ENCODE results near the gene EHD4.

The EHD4 gene

DNA sequence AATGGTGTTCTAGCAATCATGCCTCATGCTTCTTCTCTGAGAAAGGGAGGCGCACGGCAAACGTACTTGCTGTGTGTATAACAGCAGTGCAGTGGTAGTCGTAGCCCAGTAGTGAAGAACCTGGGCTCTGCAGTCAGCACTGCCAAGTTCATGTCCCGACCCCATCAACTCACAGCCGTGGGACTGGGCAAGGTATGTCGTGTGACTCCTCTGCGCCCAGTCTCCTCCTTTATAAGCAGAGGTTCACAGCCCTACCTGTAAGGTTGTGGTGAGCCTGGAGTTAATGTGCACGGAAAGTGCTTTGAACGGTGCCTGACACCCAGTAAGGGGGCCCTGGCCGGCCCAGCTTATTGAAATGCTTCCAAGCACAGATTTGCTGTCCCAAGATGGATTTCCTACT, 26.6 kb downstream of the EHD4 start:
- H2BK5ac ChIP-seq (ENCODE audit: low read length): no peak overlapping the region
- H4K91ac ChIP-seq (ENCODE audit: low read depth, low read length, poor library complexity): no peak overlapping the region
- no CpG with 5 or more reads among the region's 11 CpGs for WGBS, 2 donors (ENCODE audit: extremely low coverage in 2 of 2, insufficient read length in 2 of 2, insufficient replicate concordance in 1 of 2)
- H2AK5ac ChIP-seq (ENCODE audit: low read depth, low read length): no peak overlapping the region
- no peak overlapping the region for H2BK12ac ChIP-seq (ENCODE audit: low read length)
- H2BK15ac ChIP-seq (ENCODE audit: low read length): no peak overlapping the region
- no peak overlapping the region for H4K8ac ChIP-seq (ENCODE audit: low read depth, low read length)
- H2AFZ ChIP-seq (ENCODE audit: low read length): no peak overlapping the region
- DNase-seq (ENCODE audit: low spot score): no peak
- H3K27ac ChIP-seq (replicated peaks; ENCODE audit: low read length): no peak overlapping the region
- H3K18ac ChIP-seq (ENCODE audit: low read length): peak overlapping the region; percentile 11
- H3K9me3 ChIP-seq (replicated peaks in 1 of 2; ENCODE audit: control insufficient read depth in 2 of 2, insufficient read depth in 1 of 2, low read depth in 1 of 2, low read length in 2 of 2): no peaks in the 10 kb centered on the region
- H3K27me3 ChIP-seq (ENCODE audit: control insufficient read depth in 3 of 3, insufficient read depth in 3 of 3, low read depth in 1 of 3, low read length in 3 of 3): no peaks in the 10 kb centered on the region
- H3K4ac ChIP-seq (ENCODE audit: low read length): no peak overlapping the region
- H3K9ac ChIP-seq (ENCODE audit: low read depth, low read length, poor library complexity): no peak overlapping the region
- no peaks in the 10 kb centered on the region for H3K36me3 ChIP-seq (replicated peaks in 1 of 2; ENCODE audit: control insufficient read depth in 2 of 2, insufficient read depth in 2 of 2, low read length in 2 of 2)
- no peaks in the 10 kb centered on the region for H3K79me1 ChIP-seq (ENCODE audit: low read depth, low read length)
- H3K4me3 ChIP-seq (ENCODE audit: low read length in 2 of 2): no peak overlapping the region
- H3K4me2 ChIP-seq (ENCODE audit: insufficient read depth, low read length, poor library complexity, severe bottlenecking): no peak overlapping the region
- H2BK120ac ChIP-seq (ENCODE audit: low read depth, low read length): no peak overlapping the region
- H3K14ac ChIP-seq (ENCODE audit: low read length): no peak overlapping the region
- no peak overlapping the region for H3K23ac ChIP-seq (ENCODE audit: low read depth, low read length, poor library complexity)
- H3K4me1 ChIP-seq (ENCODE audit: control insufficient read depth in 2 of 2, insufficient read depth in 1 of 2, low read depth in 1 of 2, low read length in 2 of 2): peaks cover 17 to 49% of the 10 kb centered on the region in 2 donors

DNA sequence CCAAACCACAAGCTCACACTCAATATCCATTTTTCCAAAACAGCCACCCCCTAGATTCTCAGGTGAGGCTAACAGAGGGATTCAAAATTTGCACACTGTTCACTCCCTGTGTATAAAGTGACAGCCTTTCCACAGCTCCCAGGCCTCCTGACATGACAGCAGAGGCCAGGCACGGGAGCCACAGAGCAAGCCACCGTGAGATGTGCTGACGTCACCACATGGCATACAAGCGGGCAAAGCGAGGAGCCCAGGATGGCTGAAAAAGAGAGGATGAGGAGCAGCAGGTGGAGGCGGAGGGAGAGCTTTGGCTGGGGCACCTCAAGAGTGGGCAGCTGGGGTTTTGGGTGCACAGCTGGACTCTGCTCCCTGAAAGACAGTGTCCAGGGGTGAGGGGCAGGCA, 27.1 kb downstream of the EHD4 start:
- H4K91ac ChIP-seq (ENCODE audit: low read depth, low read length, poor library complexity): no peak overlapping the region
- H3K18ac ChIP-seq (ENCODE audit: low read length): no peak overlapping the region
- H2AK5ac ChIP-seq (ENCODE audit: low read depth, low read length): no peak overlapping the region
- H2BK15ac ChIP-seq (ENCODE audit: low read length): no peak overlapping the region
- H3K79me1 ChIP-seq (ENCODE audit: low read depth, low read length): no peaks in the 10 kb centered on the region
- H4K8ac ChIP-seq (ENCODE audit: low read depth, low read length): no peak overlapping the region
- no peak overlapping the region for H3K9ac ChIP-seq (ENCODE audit: low read depth, low read length, poor library complexity)
- no CpG with 5 or more reads among the region's 6 CpGs for WGBS, 2 donors (ENCODE audit: extremely low coverage in 2 of 2, insufficient read length in 2 of 2, insufficient replicate concordance in 1 of 2)
- H2BK120ac ChIP-seq (ENCODE audit: low read depth, low read length): no peak overlapping the region
- no peak overlapping the region for H3K27ac ChIP-seq (replicated peaks; ENCODE audit: low read length)
- H3K4me1 ChIP-seq (ENCODE audit: control insufficient read depth in 2 of 2, insufficient read depth in 1 of 2, low read depth in 1 of 2, low read length in 2 of 2): peaks cover 17 to 48% of the 10 kb centered on the region in 2 donors
- no peak overlapping the region for H2BK5ac ChIP-seq (ENCODE audit: low read length)
- no peaks in the 10 kb centered on the region for H3K9me3 ChIP-seq (replicated peaks in 1 of 2; ENCODE audit: control insufficient read depth in 2 of 2, insufficient read depth in 1 of 2, low read depth in 1 of 2, low read length in 2 of 2)
- no peak overlapping the region for H3K14ac ChIP-seq (ENCODE audit: low read length)
- peaks cover 0 to under 1% of the 10 kb centered on the region in 2 donors for H3K36me3 ChIP-seq (replicated peaks in 1 of 2; ENCODE audit: control insufficient read depth in 2 of 2, insufficient read depth in 2 of 2, low read length in 2 of 2)
- H3K4me2 ChIP-seq (ENCODE audit: insufficient read depth, low read length, poor library complexity, severe bottlenecking): no peak overlapping the region
- no peak for DNase-seq (ENCODE audit: low spot score)
- no peak overlapping the region for H3K4me3 ChIP-seq (ENCODE audit: low read length in 2 of 2)
- no peak overlapping the region for H3K23ac ChIP-seq (ENCODE audit: low read depth, low read length, poor library complexity)
- H3K27me3 ChIP-seq (ENCODE audit: control insufficient read depth in 3 of 3, insufficient read depth in 3 of 3, low read depth in 1 of 3, low read length in 3 of 3): no peaks in the 10 kb centered on the region
- H3K4ac ChIP-seq (ENCODE audit: low read length): no peak overlapping the region
- H2AFZ ChIP-seq (ENCODE audit: low read length): no peak overlapping the region
- no peak overlapping the region for H2BK12ac ChIP-seq (ENCODE audit: low read length)

DNA sequence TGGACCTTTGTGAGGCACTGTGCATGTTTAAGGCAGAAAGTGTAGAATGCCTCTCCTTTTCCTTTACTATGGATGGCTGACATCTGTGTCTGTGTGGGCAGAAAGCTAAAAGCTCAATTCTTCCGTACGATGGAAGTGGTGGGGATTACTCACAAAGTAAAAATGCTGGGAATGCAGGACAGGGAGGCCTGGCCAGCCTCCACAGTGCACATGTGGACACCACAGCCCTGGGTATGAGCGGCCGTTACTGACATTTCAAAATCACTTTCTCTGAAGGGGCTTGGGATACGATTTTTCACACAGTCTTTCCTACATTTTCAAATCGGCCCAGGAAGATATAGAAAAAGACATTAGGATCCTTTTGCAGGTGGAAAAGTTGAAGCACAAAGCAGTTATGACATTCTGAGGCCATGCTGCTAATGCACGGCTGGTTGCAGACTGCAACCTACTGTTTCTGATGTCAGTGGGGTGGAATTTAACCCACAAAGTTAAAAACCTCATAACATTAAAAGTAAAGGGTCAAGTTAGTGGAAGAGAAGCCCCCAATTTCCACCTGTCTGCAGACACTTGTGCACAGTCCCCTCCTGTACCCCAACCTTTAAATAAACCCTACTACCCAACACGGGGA, 27.9 kb downstream of the EHD4 start:
- Histone ChIP-seq H3K4me3 (ENCODE audit: low read length in 2 of 2) (no peak overlapping the region), H3K27ac (replicated peaks; ENCODE audit: low read length) (peak overlapping the region; percentile 84), H2BK5ac (ENCODE audit: low read length) (peak overlapping the region; percentile 27), H3K36me3 (replicated peaks in 1 of 2; ENCODE audit: control insufficient read depth in 2 of 2, insufficient read depth in 2 of 2, low read length in 2 of 2) (peaks cover 0 to 2% of the 10 kb centered on the region in 2 donors), H2BK15ac (ENCODE audit: low read length) (no peak overlapping the region), H2AK5ac (ENCODE audit: low read depth, low read length) (no peak overlapping the region), H3K9ac (ENCODE audit: low read depth, low read length, poor library complexity) (no peak overlapping the region), H3K27me3 (ENCODE audit: control insufficient read depth in 3 of 3, insufficient read depth in 3 of 3, low read depth in 1 of 3, low read length in 3 of 3) (no peaks in the 10 kb centered on the region), H2BK12ac (ENCODE audit: low read length) (no peak overlapping the region), H3K9me3 (replicated peaks in 1 of 2; ENCODE audit: control insufficient read depth in 2 of 2, insufficient read depth in 1 of 2, low read depth in 1 of 2, low read length in 2 of 2) (no peaks in the 10 kb centered on the region), H3K79me1 (ENCODE audit: low read depth, low read length) (no peaks in the 10 kb centered on the region), H3K4me2 (ENCODE audit: insufficient read depth, low read length, poor library complexity, severe bottlenecking) (no peak overlapping the region), H2BK120ac (ENCODE audit: low read depth, low read length) (peak overlapping the region; percentile 40), H3K4me1 (ENCODE audit: control insufficient read depth in 2 of 2, insufficient read depth in 1 of 2, low read depth in 1 of 2, low read length in 2 of 2) (peaks cover 17 to 45% of the 10 kb centered on the region in 2 donors), H3K14ac (ENCODE audit: low read length) (no peak overlapping the region), H3K4ac (ENCODE audit: low read length) (no peak overlapping the region), H3K18ac (ENCODE audit: low read length) (peak overlapping the region; percentile 36), H4K91ac (ENCODE audit: low read depth, low read length, poor library complexity) (no peak overlapping the region), H4K8ac (ENCODE audit: low read depth, low read length) (no peak overlapping the region), H3K23ac (ENCODE audit: low read depth, low read length, poor library complexity) (no peak overlapping the region), H2AFZ (ENCODE audit: low read length) (peak overlapping the region; percentile 35)
- WGBS, 2 donors (ENCODE audit: extremely low coverage in 2 of 2, insufficient read length in 2 of 2, insufficient replicate concordance in 1 of 2): no CpG with 5 or more reads among the region's 8 CpGs
- peak; percentile 44 for DNase-seq (ENCODE audit: low spot score)

DNA sequence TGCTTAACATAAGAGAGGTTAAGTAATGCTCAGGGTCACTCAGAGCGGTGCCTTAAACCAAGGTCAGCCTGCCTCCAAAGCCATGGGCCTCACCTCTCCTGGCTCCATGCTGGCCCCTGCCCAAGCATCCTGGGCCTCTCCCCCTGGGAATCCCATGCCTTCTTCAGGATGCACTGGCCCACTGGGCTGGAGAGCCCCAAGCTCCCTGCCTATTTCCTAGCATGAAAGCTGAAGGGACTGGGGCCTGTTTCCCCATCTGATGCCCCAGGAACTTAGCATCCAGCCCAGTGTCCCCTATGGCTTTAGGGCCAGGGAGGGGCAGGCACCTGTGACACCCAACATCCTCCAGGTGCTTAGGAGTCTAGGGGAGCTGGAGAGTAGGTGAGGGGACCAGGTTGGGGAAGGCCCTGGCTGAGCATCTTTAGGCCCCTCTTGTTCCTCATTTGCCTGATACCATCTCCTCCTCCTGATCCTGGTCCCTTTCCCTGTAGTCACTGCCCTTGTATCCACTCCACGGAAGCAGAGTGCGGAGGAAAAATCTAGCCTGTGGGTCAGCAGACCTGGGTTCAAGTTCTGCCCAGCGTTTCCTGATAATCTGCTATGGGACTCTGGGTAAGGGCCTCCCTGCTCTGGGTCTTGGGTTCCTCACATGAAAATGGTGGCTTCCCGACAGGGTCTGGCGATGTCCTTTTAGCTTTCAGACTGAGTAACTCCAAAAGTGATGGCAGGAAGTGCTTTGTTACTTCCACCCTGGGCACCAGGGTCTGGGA, 28.6 kb downstream of the EHD4 start:
- Histone ChIP-seq H3K4me1 (ENCODE audit: control insufficient read depth in 2 of 2, insufficient read depth in 1 of 2, low read depth in 1 of 2, low read length in 2 of 2) (peaks cover 17 to 47% of the 10 kb centered on the region in 2 donors), H2BK15ac (ENCODE audit: low read length) (peak overlapping the region; percentile 17), H3K27me3 (ENCODE audit: control insufficient read depth in 3 of 3, insufficient read depth in 3 of 3, low read depth in 1 of 3, low read length in 3 of 3) (no peaks in the 10 kb centered on the region), H3K79me1 (ENCODE audit: low read depth, low read length) (no peaks in the 10 kb centered on the region), H2AFZ (ENCODE audit: low read length) (peak overlapping the region; percentile 35), H2BK120ac (ENCODE audit: low read depth, low read length) (peak overlapping the region; percentile 40), H3K18ac (ENCODE audit: low read length) (peak overlapping the region; percentile 36), H3K36me3 (replicated peaks in 1 of 2; ENCODE audit: control insufficient read depth in 2 of 2, insufficient read depth in 2 of 2, low read length in 2 of 2) (peaks cover 0 to 2% of the 10 kb centered on the region in 2 donors), H3K4me3 (ENCODE audit: low read length in 2 of 2) (no peak overlapping the region), H2BK12ac (ENCODE audit: low read length) (peak overlapping the region; percentile 16), H2BK5ac (ENCODE audit: low read length) (peak overlapping the region; percentile 27), H3K27ac (replicated peaks; ENCODE audit: low read length) (peak overlapping the region; percentile 84), H3K9ac (ENCODE audit: low read depth, low read length, poor library complexity) (no peak overlapping the region), H4K91ac (ENCODE audit: low read depth, low read length, poor library complexity) (no peak overlapping the region), H3K14ac (ENCODE audit: low read length) (no peak overlapping the region), H3K4ac (ENCODE audit: low read length) (no peak overlapping the region), H4K8ac (ENCODE audit: low read depth, low read length) (no peak overlapping the region), H3K9me3 (replicated peaks in 1 of 2; ENCODE audit: control insufficient read depth in 2 of 2, insufficient read depth in 1 of 2, low read depth in 1 of 2, low read length in 2 of 2) (no peaks in the 10 kb centered on the region), H3K23ac (ENCODE audit: low read depth, low read length, poor library complexity) (no peak overlapping the region), H2AK5ac (ENCODE audit: low read depth, low read length) (peak overlapping the region; percentile 77), H3K4me2 (ENCODE audit: insufficient read depth, low read length, poor library complexity, severe bottlenecking) (no peak overlapping the region)
- DNase-seq (ENCODE audit: low spot score): no peak
- no CpG with 5 or more reads among the region's 6 CpGs for WGBS, 2 donors (ENCODE audit: extremely low coverage in 2 of 2, insufficient read length in 2 of 2, insufficient replicate concordance in 1 of 2)

Data from neuronal stem cell (in vitro differentiated cells).